CD14-positive monocyte (primary cell): Measurements from ENCODE around the gene LSM3. TPM values are rescaled to one million over a fixed set of nuclear protein-coding genes. Genes with fewer than 3 reads are reported as not detected.

ENCODE experiments used
- DNase-seq, 3 donors: peaks; one replicate each; pipeline ENCODE4 v3.0.0-alpha.2; 2011 to 2022
- H2AFZ ChIP-seq: 2 replicates; pipeline ENCODE4 v1.6.0; 2012; ENCODE audit warnings: mild to moderate bottlenecking, low read depth, low read length, inconsistent platforms; ENCODE audit not compliant: insufficient read depth, poor library complexity, severe bottlenecking
- H3K27ac ChIP-seq, 2 donors: 1 replicate in 1 of 2; 2 replicates in 1 of 2; pipeline ENCODE4 v1.5.1; 2012 to 2013; ENCODE audit warnings: low read length in 2 of 2, control low read depth in 1 of 2, inconsistent platforms in 1 of 2, low read depth in 1 of 2, mild to moderate bottlenecking in 1 of 2
- H3K27me3 ChIP-seq, 2 donors: one replicate each; pipeline versions ENCODE4 v1.6.0 to v1.6.1; 2011 to 2013; ENCODE audit warnings: low read length in 2 of 2; ENCODE audit not compliant: control insufficient read depth in 2 of 2, insufficient read depth in 2 of 2
- H3K36me3 ChIP-seq, 2 donors: replicated peaks in 1 of 2; 1 replicate in 1 of 2; 2 replicates in 1 of 2; pipeline versions ENCODE4 v1.5.1 to v1.6.1; 2012 to 2013; ENCODE audit warnings: low read length in 2 of 2, control low read depth in 1 of 2, inconsistent platforms in 1 of 2, mild to moderate bottlenecking in 1 of 2; ENCODE audit not compliant: insufficient read depth in 2 of 2, control insufficient read depth in 1 of 2
- H3K4me1 ChIP-seq, 2 donors: 1 replicate in 1 of 2; 2 replicates in 1 of 2; pipeline versions ENCODE4 v1.5.1 to v1.6.1; 2012 to 2013; ENCODE audit warnings: low read length in 2 of 2, control low read depth in 1 of 2, inconsistent platforms in 1 of 2, mild to moderate bottlenecking in 1 of 2, moderate library complexity in 1 of 2; ENCODE audit not compliant: insufficient read depth in 2 of 2, control insufficient read depth in 1 of 2
- H3K4me2 ChIP-seq: replicated peaks from 2 replicates; pipeline ENCODE3; 2012; ENCODE audit warnings: low read length, moderate library complexity, mild to moderate bottlenecking; ENCODE audit not compliant: poor library complexity, severe bottlenecking; ENCODE audit errors: extremely low read depth
- H3K4me3 ChIP-seq, 3 experiments: fragments of 200-600 bp in 1 of 3; sonication (generic) in 1 of 3; replicated peaks in 1 of 3; 1 replicate in 2 of 3; 2 replicates in 1 of 3; pipeline ENCODE4 v1.5.1; 2011 to 2013; ENCODE audit warnings: low read length in 3 of 3, mild to moderate bottlenecking in 3 of 3, control low read depth in 2 of 3, low read depth in 2 of 3, inconsistent platforms in 1 of 3, moderate library complexity in 1 of 3
- H3K79me2 ChIP-seq: 2 replicates; pipeline ENCODE4 v1.6.0; 2012; ENCODE audit warnings: mild to moderate bottlenecking, control low read depth, inconsistent platforms, low read length, moderate library complexity; ENCODE audit not compliant: insufficient read depth
- H3K9ac ChIP-seq: 2 replicates; pipeline ENCODE4 v1.6.0; 2017; ENCODE audit warnings: low read length, mild to moderate bottlenecking; ENCODE audit not compliant: insufficient read depth, poor library complexity, severe bottlenecking
- H3K9me3 ChIP-seq, 2 donors: replicated peaks in 1 of 2; 1 replicate in 1 of 2; 2 replicates in 1 of 2; pipeline versions ENCODE4 v1.5.1 to v1.6.1; 2012 to 2013; ENCODE audit warnings: low read length in 2 of 2, control low read depth in 1 of 2; ENCODE audit not compliant: control insufficient read depth in 1 of 2, insufficient read depth in 1 of 2
- H4K20me1 ChIP-seq: 2 replicates; pipeline ENCODE4 v1.6.0; 2012; ENCODE audit warnings: mild to moderate bottlenecking, low read length, control low read depth, moderate library complexity; ENCODE audit not compliant: insufficient read depth
- H3K27ac Mint-ChIP-seq, 7 donors: one replicate each; pipeline ENCODE4 v1.8.0; 2020; ENCODE audit warnings: mild to moderate bottlenecking in 7 of 7, mixed read lengths in 7 of 7, moderate library complexity in 6 of 7, inconsistent platforms in 2 of 7
- H3K27me3 Mint-ChIP-seq, 3 donors: one replicate each; pipeline ENCODE4 v1.8.0; 2021 to 2022; ENCODE audit warnings: low read depth in 3 of 3, mild to moderate bottlenecking in 3 of 3, mixed read lengths in 3 of 3, moderate library complexity in 3 of 3, inconsistent platforms in 1 of 3
- H3K36me3 Mint-ChIP-seq, 2 donors: one replicate each; pipeline ENCODE4 v1.8.0; 2020; ENCODE audit warnings: mixed read lengths in 2 of 2, inconsistent platforms in 1 of 2, mild to moderate bottlenecking in 1 of 2
- H3K4me1 Mint-ChIP-seq: one replicate; pipeline ENCODE4 v1.8.0; 2020; ENCODE audit warnings: mild to moderate bottlenecking, mixed read lengths
- H3K4me3 Mint-ChIP-seq, 2 donors: one replicate each; pipeline ENCODE4 v1.8.0; 2020; ENCODE audit warnings: mild to moderate bottlenecking in 2 of 2, mixed read lengths in 2 of 2, moderate library complexity in 1 of 2
- H3K9me3 Mint-ChIP-seq, 7 donors: one replicate each; pipeline ENCODE4 v1.8.0; 2020 to 2022; ENCODE audit warnings: mixed read lengths in 7 of 7, mild to moderate bottlenecking in 6 of 7, moderate library complexity in 6 of 7, inconsistent platforms in 2 of 7
- CTCF ChIP-seq: fragments of 200-600 bp; IDR thresholded peaks from one replicate; pipeline ENCODE4 v1.8.0; 2022; ENCODE audit warnings: antibody characterized with exemption, mild to moderate bottlenecking
- WGBS: methylation state at CpG from one replicate; pipeline ENCODE4 v1.1.5; 2013; ENCODE audit warnings: missing lambda C conversion rate; ENCODE audit not compliant: insufficient coverage; 5-methylcytosine and 5-hydroxymethylcytosine counted together
- intact Hi-C, 2 donors: fragments of 100-400 bp; cut with micrococcal nuclease; formaldehyde crosslinking; loops; one replicate each; pipeline versions ENCODE4 v1.15.0 to v1.15.1; 2023
- polyA plus RNA-seq, 3 donors: library from polyadenylated mRNA; depleted of rRNA in 1 of 3; unstranded in 2 of 3; stranded (reverse) in 1 of 3; fragments of 300-500 nt in 2 of 3; fragments of >200 nt in 1 of 3; fragmentation: Illumina TruSeq in 2 of 3; gene quantifications; 1 replicate in 2 of 3; 2 replicates in 1 of 3; pipeline ENCODE4 v1.2.3, GENCODE V29; 2012 to 2021

Gene LSM3
- polyA plus RNA-seq, 3 donors, result 4.1 to 23.2 (median 19.8) TPM

- Mint-ChIP-seq H3K9me3 (no peaks in the 10 kb centered on the region), H3K4me1 (no peaks in the 10 kb centered on the region), H3K4me3 (no peak overlapping the region), H3K27me3 (peaks cover 2 to 3% (median 3%) of the 10 kb centered on the region in 3 donors), H3K27ac (peak overlapping the region in 2 of 7 donors; percentile 26 to 62), H3K36me3 (peaks cover 88 to 90% of the 10 kb centered on the region in 2 donors)
- intact Hi-C loops, result no loop called here
- peaks cover 1% of the 10 kb centered on the region for H3K79me2 ChIP-seq
- no peak overlapping the region for H2AFZ ChIP-seq
- WGBS, result 94% methylated on average over 5 of the region's 5 CpGs
- H3K4me3 ChIP-seq, result no peak overlapping the region
- H3K27ac ChIP-seq, result peak overlapping the region in 1 of 2 donors; percentile 32
- H3K36me3 ChIP-seq, result peaks cover 88 to 99% of the 10 kb centered on the region in 2 donors
- DNase-seq, result no peak
- H4K20me1 ChIP-seq, result peaks cover 9% of the 10 kb centered on the region
- H3K4me2 ChIP-seq, result no peak overlapping the region
- no peaks in the 10 kb centered on the region for H3K4me1 ChIP-seq
- H3K9me3 ChIP-seq, result no peaks in the 10 kb centered on the region
- no peak for TF ChIP-seq CTCF
- no peaks in the 10 kb centered on the region for H3K27me3 ChIP-seq
- H3K9ac ChIP-seq, result no peak overlapping the region
These were observed 44.7 kb upstream of the LSM3 start for GRCh38 chr3:14133876-14134275.

- peaks cover 2 to 3% (median 3%) of the 10 kb centered on the region in 3 donors for H3K27me3 Mint-ChIP-seq
- no peak for DNase-seq
- H3K4me1 ChIP-seq, result no peaks in the 10 kb centered on the region
- peaks cover 5% of the 10 kb centered on the region for H4K20me1 ChIP-seq
- peaks cover 91 to 100% of the 10 kb centered on the region in 2 donors for H3K36me3 ChIP-seq
- no peak overlapping the region for H3K4me2 ChIP-seq
- intact Hi-C loops, result no loop called here
- H3K36me3 Mint-ChIP-seq, result peaks cover 90% of the 10 kb centered on the region in 2 donors
- TF ChIP-seq CTCF, result no peak
- H3K9me3 ChIP-seq, result no peaks in the 10 kb centered on the region
- H3K27ac Mint-ChIP-seq, result peak overlapping the region in 2 of 7 donors; percentile 26 to 75
- no peak overlapping the region for H3K9ac ChIP-seq
- H3K4me3 ChIP-seq, result no peak overlapping the region
- no peak overlapping the region for H2AFZ ChIP-seq
- H3K9me3 Mint-ChIP-seq, result no peaks in the 10 kb centered on the region
- H3K27me3 ChIP-seq, result no peaks in the 10 kb centered on the region
- WGBS, result 94% methylated on average over 4 of the region's 6 CpGs
- H3K4me1 Mint-ChIP-seq, result no peaks in the 10 kb centered on the region
- no peaks in the 10 kb centered on the region for H3K79me2 ChIP-seq
- no peak overlapping the region for H3K4me3 Mint-ChIP-seq
- H3K27ac ChIP-seq, result peak overlapping the region in 1 of 2 donors; percentile 32
These were observed 44.3 kb upstream of the LSM3 start for GRCh38 chr3:14134291-14134690.
